GM21786 (cell line): ENCODE measurements around the gene PARP6.
A peak's percentile ranks its signal among the peaks of the same experiment; 100 is the strongest.

ENCODE experiments used
- ATAC-seq: cut with Tn5 transposase; IDR thresholded peaks from one replicate; pipeline ENCODE4 v1.9.1; 2021; ENCODE audit not compliant: unreplicated experiment

The PARP6 gene

GRCh38 chr15:72201391-72201921 is 70.9 kb downstream of the PARP6 start:
- ATAC-seq = no peak

DNA sequence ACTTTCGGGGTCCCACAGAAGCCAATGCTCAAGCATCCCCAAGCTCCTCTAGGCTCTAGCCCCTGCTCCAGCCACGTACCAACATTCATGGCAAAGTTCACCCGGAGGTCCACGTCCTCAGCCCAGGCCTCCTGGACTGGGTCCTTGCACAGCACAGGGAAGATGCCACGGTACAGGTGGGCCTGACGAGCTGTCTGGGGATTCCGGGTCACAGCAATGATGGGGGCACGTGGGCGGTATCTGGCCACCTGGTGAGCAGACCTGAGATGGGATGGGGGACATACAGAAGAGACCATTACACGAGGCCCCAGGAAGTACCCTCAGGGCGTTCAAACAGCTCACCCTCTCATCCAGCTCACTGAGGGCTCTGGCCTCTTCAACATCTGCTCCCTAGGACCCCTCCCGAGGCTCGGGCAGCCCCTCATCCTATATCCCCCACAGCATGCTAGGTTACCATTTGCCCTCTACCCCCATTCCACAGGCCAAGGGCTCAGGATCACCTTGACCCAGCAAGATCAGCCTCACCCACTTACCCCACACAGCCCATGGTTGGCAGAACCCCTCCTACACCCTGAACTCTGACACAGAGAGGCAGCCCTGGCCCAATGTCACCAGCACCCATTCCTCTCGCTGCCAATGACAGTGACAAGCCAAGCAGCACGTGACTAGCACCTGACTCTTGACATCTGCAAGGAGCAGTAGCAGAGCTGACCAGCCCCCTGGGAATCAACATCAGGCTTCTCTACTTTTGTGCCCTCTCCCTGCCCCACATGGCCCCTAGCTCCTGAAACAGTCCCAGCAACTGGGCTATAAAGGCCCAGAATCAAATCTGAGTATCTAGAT is 71.7 kb downstream of the PARP6 start:
- ATAC-seq = no peak

- peak; percentile 62 for ATAC-seq
Observed at GRCh38 chr15:72199721-72200212, 72.6 kb downstream of the PARP6 start.

DNA sequence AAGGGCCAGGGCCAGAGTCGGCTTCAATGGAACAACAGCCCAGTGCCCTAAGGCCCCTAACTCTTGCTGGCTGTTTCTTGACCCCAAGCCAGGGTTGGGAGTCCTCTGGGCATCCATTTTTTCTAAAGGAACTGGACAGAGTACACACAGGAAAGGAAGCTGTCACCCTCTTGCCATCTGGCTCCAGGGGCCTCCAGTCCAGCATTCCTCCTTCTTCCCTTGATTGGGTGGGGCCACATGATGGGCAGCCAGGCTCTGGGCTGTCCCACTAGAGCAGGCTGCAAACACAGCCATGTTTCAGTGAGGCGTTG is 73.2 kb downstream of the PARP6 start:
- ATAC-seq = no peak

DNA sequence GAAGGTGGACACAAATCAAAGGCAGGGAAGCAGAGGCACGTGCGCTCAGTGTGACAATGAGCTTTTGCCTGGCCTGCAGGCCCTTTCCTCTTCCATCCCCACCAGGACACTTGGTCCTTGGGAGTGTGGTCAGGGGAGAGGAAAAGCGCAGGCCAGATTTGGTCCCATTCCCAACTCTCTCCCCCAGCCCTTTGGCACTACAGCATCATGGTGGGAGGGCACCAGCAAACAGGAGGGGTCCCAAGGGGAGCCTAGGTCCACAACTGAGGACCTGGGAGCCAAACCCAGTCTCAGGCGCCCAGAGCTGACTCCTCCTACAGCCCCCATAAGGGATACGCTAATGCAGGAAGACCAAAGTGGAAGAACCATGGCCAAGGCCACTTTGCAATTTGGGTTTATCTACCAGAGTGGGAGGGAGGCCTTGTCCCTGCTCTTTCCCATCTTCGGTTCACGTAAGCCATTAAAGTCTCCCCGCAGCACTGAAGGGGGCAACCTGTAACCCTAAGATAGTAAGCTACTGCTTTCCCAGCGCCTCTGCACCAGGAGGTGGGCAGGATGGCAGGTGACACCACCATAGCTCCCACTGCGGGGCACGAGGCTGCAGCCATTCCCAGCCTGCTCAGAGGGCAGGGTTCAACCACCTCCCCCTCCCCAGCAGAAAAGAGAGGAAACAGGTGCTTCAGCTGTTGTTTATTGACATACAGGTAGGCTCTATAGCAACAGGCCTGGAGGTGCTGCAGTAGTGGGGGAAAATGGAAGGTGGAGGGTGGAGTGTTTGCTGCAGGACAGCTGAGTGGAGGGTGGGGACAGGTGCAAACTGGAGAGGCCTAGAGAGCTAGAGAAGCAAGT is 73.8 kb downstream of the PARP6 start:
- no peak for ATAC-seq

- no peak for ATAC-seq
Observed at GRCh38 chr15:72197460-72198355, 74.6 kb downstream of the PARP6 start, which contains the start of gene GRAMD2A. Gene GRAMD2A, minus strand, starts transcription at chr15:72197787.

GRCh38 chr15:72197041-72197459 is 75.3 kb downstream of the PARP6 start:
- ATAC-seq = no peak

GRCh38 chr15:72196409-72197040 is 75.8 kb downstream of the PARP6 start:
- ATAC-seq = no peak

DNA sequence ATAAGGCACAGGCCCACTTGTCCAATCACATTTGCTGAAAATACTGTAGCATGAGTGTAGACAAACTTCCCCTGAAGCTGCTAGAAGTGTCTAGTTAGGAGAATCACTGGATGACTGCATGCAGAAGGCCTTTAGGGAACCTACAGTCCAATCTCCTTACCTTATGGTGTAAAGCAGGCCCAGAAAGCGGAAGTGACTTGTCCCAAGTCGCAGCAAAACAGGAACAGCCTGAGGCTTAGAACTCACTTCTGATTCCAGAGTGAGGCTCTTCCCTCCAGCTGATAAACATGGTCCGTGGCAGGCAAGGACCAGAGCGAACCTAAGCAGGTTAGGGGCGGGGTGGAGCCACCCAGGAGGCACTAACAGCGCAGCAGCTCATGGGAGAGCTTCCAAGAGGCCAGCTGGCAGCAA is 77.2 kb downstream of the PARP6 start:
- no peak for ATAC-seq

- no peak for ATAC-seq
Observed at GRCh38 chr15:72193836-72194396, 78.4 kb downstream of the PARP6 start.

GRCh38 chr15:72192416-72192815 is 79.9 kb downstream of the PARP6 start:
- ATAC-seq = no peak
